ENCODE measurements around the gene CDSN. TPM values are rescaled to one million over a fixed set of nuclear protein-coding genes. Genes with fewer than 3 reads are reported as not detected.

CDSN gene
- total and polyA plus RNA-seq, 2 experiments from 2014 or later = not detected

DNA sequence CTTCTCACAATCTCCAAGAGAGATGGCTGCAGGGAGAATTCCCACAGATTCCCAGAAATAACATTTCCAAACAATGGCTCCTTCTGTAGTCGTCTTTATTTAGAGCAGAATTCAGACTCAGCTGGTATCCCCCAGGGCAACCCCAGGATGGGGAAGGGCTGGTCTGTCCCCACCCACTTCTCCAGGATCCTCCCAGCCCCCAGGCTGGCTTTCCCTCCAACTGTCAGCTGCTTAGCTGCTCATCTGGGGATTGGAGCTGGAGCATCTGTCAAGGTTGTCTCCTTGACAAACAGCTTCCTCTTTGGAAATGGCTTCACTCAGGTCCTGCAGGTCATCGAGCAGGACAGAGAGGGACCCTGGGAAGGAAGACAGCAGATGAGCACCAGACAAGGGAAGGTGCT is 22.1 kb upstream of the CDSN start:
- TF ChIP-seq, protein P1, sequence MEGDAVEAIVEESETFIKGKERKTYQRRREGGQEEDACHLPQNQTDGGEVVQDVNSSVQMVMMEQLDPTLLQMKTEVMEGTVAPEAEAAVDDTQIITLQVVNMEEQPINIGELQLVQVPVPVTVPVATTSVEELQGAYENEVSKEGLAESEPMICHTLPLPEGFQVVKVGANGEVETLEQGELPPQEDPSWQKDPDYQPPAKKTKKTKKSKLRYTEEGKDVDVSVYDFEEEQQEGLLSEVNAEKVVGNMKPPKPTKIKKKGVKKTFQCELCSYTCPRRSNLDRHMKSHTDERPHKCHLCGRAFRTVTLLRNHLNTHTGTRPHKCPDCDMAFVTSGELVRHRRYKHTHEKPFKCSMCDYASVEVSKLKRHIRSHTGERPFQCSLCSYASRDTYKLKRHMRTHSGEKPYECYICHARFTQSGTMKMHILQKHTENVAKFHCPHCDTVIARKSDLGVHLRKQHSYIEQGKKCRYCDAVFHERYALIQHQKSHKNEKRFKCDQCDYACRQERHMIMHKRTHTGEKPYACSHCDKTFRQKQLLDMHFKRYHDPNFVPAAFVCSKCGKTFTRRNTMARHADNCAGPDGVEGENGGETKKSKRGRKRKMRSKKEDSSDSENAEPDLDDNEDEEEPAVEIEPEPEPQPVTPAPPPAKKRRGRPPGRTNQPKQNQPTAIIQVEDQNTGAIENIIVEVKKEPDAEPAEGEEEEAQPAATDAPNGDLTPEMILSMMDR (IDR thresholded peaks at IDR 0.05; ENCODE audit: poor library complexity) = no peak
- no peak for TF ChIP-seq EZH2phosphoT487 (IDR thresholded peaks at IDR 0.05; ENCODE audit: low read depth, severe bottlenecking, unreplicated experiment)
- no peak for TF ChIP-seq EZH2 (IDR thresholded peaks at IDR 0.05; ENCODE audit: borderline replicate concordance)

DNA sequence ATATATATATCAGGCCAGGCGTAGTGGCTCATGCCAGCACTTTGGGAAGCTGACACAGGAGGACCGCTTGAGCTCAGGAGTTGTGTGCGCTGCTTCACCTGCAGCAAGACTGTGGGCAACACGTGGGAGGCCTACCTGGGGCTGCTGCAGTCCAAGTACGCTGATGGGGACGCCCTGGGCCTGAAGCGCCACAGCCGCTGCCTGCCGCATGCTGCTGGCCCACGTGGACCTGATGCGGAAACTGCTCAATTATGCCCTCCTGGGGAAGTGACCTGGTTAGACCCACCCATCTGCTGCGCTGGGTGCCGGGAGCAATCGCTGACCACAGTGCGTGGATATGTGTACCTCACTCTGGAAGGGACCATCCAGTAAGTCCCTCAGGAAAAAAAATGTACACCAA is 20.4 kb upstream of the CDSN start:
- 86% methylated on average over 15 of the region's 15 CpGs for WGBS (ENCODE audit: low lambda C conversion rate, missing lambda C conversion rate)
- Histone ChIP-seq H4K20me1 (ENCODE audit: insufficient read depth, poor library complexity, severe bottlenecking) (no peaks in the 10 kb centered on the region), H3K27me3 (no peaks in the 10 kb centered on the region), H3K79me2 (no peaks in the 10 kb centered on the region), H2AFZ (no peak overlapping the region), H3K4me2 (no peak overlapping the region), H3K4me1 (ENCODE audit: insufficient read depth) (peaks cover 4% of the 10 kb centered on the region), H3K9me2 (replicated peaks; ENCODE audit: insufficient read depth) (no peaks in the 10 kb centered on the region), H3K9me3 (ENCODE audit: low read depth) (no peaks in the 10 kb centered on the region), H3K27ac (no peak overlapping the region), H3K4me3 (no peak overlapping the region), H3K36me3 (replicated peaks; ENCODE audit: insufficient read depth, low read depth) (no peaks in the 10 kb centered on the region)
- TF ChIP-seq EZH2phosphoT487 (IDR thresholded peaks at IDR 0.05; ENCODE audit: low read depth, severe bottlenecking, unreplicated experiment) (no peak), EZH2 (IDR thresholded peaks at IDR 0.05; ENCODE audit: borderline replicate concordance) (no peak)
- TF ChIP-seq, protein P1 (IDR thresholded peaks at IDR 0.05; ENCODE audit: poor library complexity) = no peak
- no peak for DNase-seq (ENCODE audit: low spot score)

More for the DNA sequence above, 22.1 kb upstream of the CDSN start:
- 48% methylated on average over 2 of the region's 2 CpGs for WGBS (ENCODE audit: low lambda C conversion rate, missing lambda C conversion rate)
- H3K4me2 ChIP-seq = no peak overlapping the region
- H3K36me3 ChIP-seq (replicated peaks; ENCODE audit: insufficient read depth, low read depth) = no peaks in the 10 kb centered on the region
- H4K20me1 ChIP-seq (ENCODE audit: insufficient read depth, poor library complexity, severe bottlenecking) = no peaks in the 10 kb centered on the region
- peaks cover 4% of the 10 kb centered on the region for H3K4me1 ChIP-seq (ENCODE audit: insufficient read depth)
- no peaks in the 10 kb centered on the region for H3K27me3 ChIP-seq
- no peak for DNase-seq (ENCODE audit: low spot score)
- H3K27ac ChIP-seq = no peak overlapping the region
- H3K79me2 ChIP-seq = no peaks in the 10 kb centered on the region
- H3K4me3 ChIP-seq = no peak overlapping the region
- no peak overlapping the region for H2AFZ ChIP-seq
- no peaks in the 10 kb centered on the region for H3K9me2 ChIP-seq (replicated peaks; ENCODE audit: insufficient read depth)
- no peaks in the 10 kb centered on the region for H3K9me3 ChIP-seq (ENCODE audit: low read depth)

GRCh38 chr6:31139599-31139998 is 19.4 kb upstream of the CDSN start:
- TF ChIP-seq EZH2 (IDR thresholded peaks at IDR 0.05; ENCODE audit: borderline replicate concordance) (no peak), EZH2phosphoT487 (IDR thresholded peaks at IDR 0.05; ENCODE audit: low read depth, severe bottlenecking, unreplicated experiment) (no peak)
- TF ChIP-seq, protein P1 (IDR thresholded peaks at IDR 0.05; ENCODE audit: poor library complexity) = no peak
- no peaks in the 10 kb centered on the region for H3K36me3 ChIP-seq (replicated peaks; ENCODE audit: insufficient read depth, low read depth)
- no peaks in the 10 kb centered on the region for H3K9me2 ChIP-seq (replicated peaks; ENCODE audit: insufficient read depth)
- no peaks in the 10 kb centered on the region for H3K9me3 ChIP-seq (ENCODE audit: low read depth)
- H4K20me1 ChIP-seq (ENCODE audit: insufficient read depth, poor library complexity, severe bottlenecking) = no peaks in the 10 kb centered on the region
- DNase-seq (ENCODE audit: low spot score) = no peak
- H3K4me2 ChIP-seq = no peak overlapping the region
- 22% methylated on average over 4 of the region's 4 CpGs for WGBS (ENCODE audit: low lambda C conversion rate, missing lambda C conversion rate)
- H3K4me1 ChIP-seq (ENCODE audit: insufficient read depth) = peaks cover 4% of the 10 kb centered on the region
- H3K79me2 ChIP-seq = no peaks in the 10 kb centered on the region
- no peak overlapping the region for H3K4me3 ChIP-seq
- no peak overlapping the region for H2AFZ ChIP-seq
- H3K27ac ChIP-seq = no peak overlapping the region
- no peaks in the 10 kb centered on the region for H3K27me3 ChIP-seq

DNA sequence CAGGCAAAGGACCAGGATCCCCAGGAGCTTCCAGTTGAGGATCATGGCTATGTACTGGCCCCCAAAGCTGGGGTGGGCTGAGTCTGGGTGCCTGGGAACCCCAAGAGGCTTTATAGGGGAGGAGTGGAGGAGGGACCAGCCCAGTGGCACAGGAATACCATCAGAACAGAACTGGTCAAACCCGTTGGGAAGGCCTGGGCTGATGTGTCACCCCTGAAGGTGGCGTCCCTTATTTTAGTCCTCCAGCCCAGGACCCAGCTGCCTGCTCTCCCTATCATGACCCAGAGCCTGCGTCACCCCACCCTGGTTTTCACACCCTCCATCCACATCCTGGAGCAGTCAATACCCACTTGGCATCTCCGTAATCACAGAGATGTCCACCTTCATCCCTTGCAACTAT is 18.7 kb upstream of the CDSN start, which contains the start of gene PSORS1C2:
Gene PSORS1C2 (minus strand): TSS at position 85 of the 400 bp plus-strand sequence. CDS start 40 bp downstream, at position 45.
- TF ChIP-seq, protein P1 (IDR thresholded peaks at IDR 0.05; ENCODE audit: poor library complexity) = no peak
- TF ChIP-seq EZH2 (IDR thresholded peaks at IDR 0.05; ENCODE audit: borderline replicate concordance) = no peak
- no peak for TF ChIP-seq EZH2phosphoT487 (IDR thresholded peaks at IDR 0.05; ENCODE audit: low read depth, severe bottlenecking, unreplicated experiment)
- Histone ChIP-seq H3K79me2 (no peaks in the 10 kb centered on the region), H3K4me3 (no peak within 1 kb of the TSS), H3K27ac (no peak within 1 kb of the TSS), H3K4me1 (ENCODE audit: insufficient read depth) (peaks cover 4% of the 10 kb centered on the region), H3K27me3 (no peaks in the 10 kb centered on the region), H2AFZ (no peak within 1 kb of the TSS), H3K9me3 (ENCODE audit: low read depth) (no peaks in the 10 kb centered on the region), H3K36me3 (replicated peaks; ENCODE audit: insufficient read depth, low read depth) (no peaks in the 10 kb centered on the region), H4K20me1 (ENCODE audit: insufficient read depth, poor library complexity, severe bottlenecking) (no peaks in the 10 kb centered on the region), H3K4me2 (no peak within 1 kb of the TSS), H3K9me2 (replicated peaks; ENCODE audit: insufficient read depth) (no peaks in the 10 kb centered on the region)
- WGBS (ENCODE audit: low lambda C conversion rate, missing lambda C conversion rate) = 97% methylated on average over 4 of the region's 4 CpGs
- no peak for DNase-seq (ENCODE audit: low spot score)
